HepG2 (cell line): ENCODE results near the gene THRSP. TPM values are rescaled to one million over a fixed set of nuclear protein-coding genes. Genes with fewer than 3 reads are reported as not detected.

ENCODE experiments used
- ATF4 ChIP-seq, 2 experiments: fragments of 450-650 bp in 1 of 2; sonication (generic) in 1 of 2; formaldehyde crosslinking; IDR thresholded peaks; 2 replicates each; pipeline versions ENCODE4 v1.5.0 to v1.8.0; 2020 to 2022; ENCODE audit warnings: mild to moderate bottlenecking in 1 of 2, missing genetic modification reagents in 1 of 2
- ATF6 ChIP-seq: sonication (generic); formaldehyde crosslinking; conservative IDR thresholded peaks from 2 replicates; pipeline ENCODE4 v1.4.0; 2020; ENCODE audit warnings: missing genetic modification reagents
- KAT8 ChIP-seq: IDR thresholded peaks from 2 replicates; pipeline ENCODE4 v1.6.1; 2016; ENCODE audit warnings: missing genetic modification reagents, missing compliant biosample characterization
- PCBP1 ChIP-seq: fragments of 200-400 bp; formaldehyde crosslinking; IDR thresholded peaks from 2 replicates; pipeline ENCODE4 v1.6.1; 2017; ENCODE audit warnings: mild to moderate bottlenecking, low read depth, low read length, borderline replicate concordance
- POLR2AphosphoS5 ChIP-seq: IDR thresholded peaks from 2 replicates; pipeline ENCODE4 v1.6.1; 2012; ENCODE audit warnings: low read depth, low read length
- POLR2G ChIP-seq: fragments of 200-400 bp; formaldehyde crosslinking; IDR thresholded peaks from 2 replicates; pipeline ENCODE4 v1.6.1; 2018; ENCODE audit warnings: mild to moderate bottlenecking, low read depth, low read length, moderate library complexity
- RBFOX2 ChIP-seq: fragments of 200-400 bp; formaldehyde crosslinking; IDR thresholded peaks from 2 replicates; pipeline ENCODE4 v1.6.1; 2017; ENCODE audit warnings: low read depth, mild to moderate bottlenecking, low read length
- SP5 ChIP-seq: IDR thresholded peaks from 2 replicates; pipeline ENCODE4 v1.6.1; 2016; ENCODE audit warnings: low read depth, borderline replicate concordance
- SUZ12 ChIP-seq: fragments of 150-350 bp; IDR thresholded peaks from 2 replicates; pipeline ENCODE4 v1.6.1; 2014; ENCODE audit warnings: low read depth, low read length
- ZBTB26 ChIP-seq: IDR thresholded peaks from 2 replicates; pipeline ENCODE4 v1.6.1; 2016; ENCODE audit warnings: missing compliant biosample characterization, missing genetic modification reagents, borderline replicate concordance
- ZBTB4 ChIP-seq: sonication (generic); formaldehyde crosslinking; IDR thresholded peaks from 2 replicates; pipeline ENCODE4 v1.4.0; 2020; ENCODE audit warnings: missing genetic modification reagents, mild to moderate bottlenecking, borderline replicate concordance
- ZNF138 ChIP-seq: sonication (generic); formaldehyde crosslinking; IDR thresholded peaks from 2 replicates; pipeline ENCODE4 v1.5.0; 2020; ENCODE audit warnings: mild to moderate bottlenecking, low read depth, missing genetic modification reagents
- ZNF501 ChIP-seq: sonication (generic); formaldehyde crosslinking; IDR thresholded peaks from 2 replicates; pipeline ENCODE4 v1.5.1; 2020; ENCODE audit warnings: mild to moderate bottlenecking, moderate library complexity, missing genetic modification reagents
- polyA plus RNA-seq, 8 experiments: library from polyadenylated mRNA; depleted of rRNA in 3 of 8; stranded (reverse) in 7 of 8; unstranded in 1 of 8; fragments of >200 nt; fragmentation: Illumina TruSeq in 4 of 8; extraction: Trizol in 4 of 8; gene quantifications; 2 replicates each; pipeline versions ENCODE4 v1.2.1 to v1.2.3, GENCODE V29; 2011 to 2016; ENCODE audit warnings: low read depth in 4 of 8, missing spikeins in 1 of 8, mixed read lengths in 1 of 8; ENCODE audit not compliant: insufficient read depth in 1 of 8
- total RNA-seq, 5 experiments: library from RNA; depleted of rRNA; stranded (reverse); fragments of >200 nt; fragmentation: Illumina TruSeq; extraction: Trizol; gene quantifications; 2 replicates each; pipeline ENCODE4 v1.2.3, GENCODE V29; 2016; ENCODE audit warnings: low read depth in 1 of 5
- TF ChIP-seq, protein P1 (sequence below): sonication (generic); formaldehyde crosslinking; IDR thresholded peaks from 2 replicates; pipeline ENCODE4 v1.4.0; 2020; ENCODE audit warnings: missing genetic modification reagents
- TF ChIP-seq, protein P2 (sequence below): sonication (generic); formaldehyde crosslinking; IDR thresholded peaks from 2 replicates; pipeline ENCODE4 v1.4.0; 2020; ENCODE audit warnings: missing genetic modification reagents, borderline replicate concordance

THRSP gene
- total and polyA plus RNA-seq, 2 of the 13 experiments (the other 11 are each of a cell fraction or from before 2014, with no cell fraction given): 0.13 to 0.58 TPM

GRCh38 chr11:78050964-78051831 lies 12.5 kb upstream of the THRSP start (continued):
- TF ChIP-seq KAT8 (peak; percentile 66; the same call in 1 of the 2 replicates), RBFOX2 (0 out of 2 replicates have a peak, but pooled peaks have one; percentile 45), ZNF501 (CRISPR knock-in tag) (0 out of 2 replicates have a peak, but pooled peaks have one; percentile 37), ZBTB26 (CRISPR knock-in tag) (0 out of 2 replicates have a peak, but pooled peaks have one; percentile 22), ZBTB4 (no peak), SP5 (no peak; the same call in 1 of the 2 replicates), ZNF138 (CRISPR knock-in tag) (no peak), PCBP1 (no peak), POLR2G (peak; percentile 71), POLR2AphosphoS5 (peak; percentile 65), SUZ12 (no peak), ATF4 (CRISPR knock-in tag; IDR thresholded peaks at IDR 0.05) (peak in 1 of 2 experiments; percentile 98; a peak in 2 of 4 replicates), ATF6 (CRISPR knock-in tag) (no peak)
- TF ChIP-seq, protein P1, sequence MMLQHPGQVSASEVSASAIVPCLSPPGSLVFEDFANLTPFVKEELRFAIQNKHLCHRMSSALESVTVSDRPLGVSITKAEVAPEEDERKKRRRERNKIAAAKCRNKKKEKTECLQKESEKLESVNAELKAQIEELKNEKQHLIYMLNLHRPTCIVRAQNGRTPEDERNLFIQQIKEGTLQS (CRISPR knock-in tag): 0 out of 2 replicates have a peak, but pooled peaks have one; percentile 49
- TF ChIP-seq, protein P2, sequence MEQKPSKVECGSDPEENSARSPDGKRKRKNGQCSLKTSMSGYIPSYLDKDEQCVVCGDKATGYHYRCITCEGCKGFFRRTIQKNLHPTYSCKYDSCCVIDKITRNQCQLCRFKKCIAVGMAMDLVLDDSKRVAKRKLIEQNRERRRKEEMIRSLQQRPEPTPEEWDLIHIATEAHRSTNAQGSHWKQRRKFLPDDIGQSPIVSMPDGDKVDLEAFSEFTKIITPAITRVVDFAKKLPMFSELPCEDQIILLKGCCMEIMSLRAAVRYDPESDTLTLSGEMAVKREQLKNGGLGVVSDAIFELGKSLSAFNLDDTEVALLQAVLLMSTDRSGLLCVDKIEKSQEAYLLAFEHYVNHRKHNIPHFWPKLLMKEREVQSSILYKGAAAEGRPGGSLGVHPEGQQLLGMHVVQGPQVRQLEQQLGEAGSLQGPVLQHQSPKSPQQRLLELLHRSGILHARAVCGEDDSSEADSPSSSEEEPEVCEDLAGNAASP (CRISPR knock-in tag): 0 out of 2 replicates have a peak, but pooled peaks have one; percentile 19
